HCT116 (cell line): ENCODE data around the gene GOLGA5. TPM values are rescaled to one million over a fixed set of nuclear protein-coding genes. Genes with fewer than 3 reads are reported as not detected.
A peak's percentile ranks its signal among the peaks of the same experiment; 100 is the strongest.

Source experiments
- ATAC-seq: fragments of 200-7000 bp; cut with Tn5 transposase; 2 replicates; pipeline ENCODE4 v1.9.1; 2020; ENCODE audit warnings: mild to moderate bottlenecking, moderate library complexity
- BruUV-seq: library from RNA; stranded (reverse); fragments of 400-500 nt; replicated peaks from 2 replicates; lab custom pipeline; 2021; lab: Mats Ljungman, UMichigan
- CTCF ChIA-PET: fragments of 300-600 bp; sonication (Branson Sonifier 250); formaldehyde crosslinking; loops from one replicate; lab custom pipeline; 2021; ENCODE audit warnings: antibody characterized with exemption; lab: Charles Lee
- POLR2A ChIA-PET: fragments of 300-600, 350-600 bp; sonication (Branson Sonifier 250); formaldehyde crosslinking; loops from one replicate; lab custom pipeline; 2021; ENCODE audit warnings: antibody characterized with exemption; lab: Charles Lee
- RAD21 ChIA-PET, 2 experiments: fragments of 300-600 bp; sonication (Branson Sonifier 250); formaldehyde crosslinking; loops; one replicate each; lab custom pipeline; 2023; ENCODE audit warnings: low total read pairs in 2 of 2; ENCODE audit not compliant: uncharacterized antibody in 2 of 2, unreplicated experiment in 2 of 2, low non-redundant PET in 1 of 2; lab: Charles Lee
- DNase-seq: peaks from one replicate; pipeline ENCODE4 v3.0.0-alpha.2; 2010; ENCODE audit warnings: low read depth, low spot score
- H2AFZ ChIP-seq: fragments of 200-600 bp; shearing (Covaris generic), sonication (generic); 2 replicates; pipeline ENCODE4 v1.6.1; 2017; ENCODE audit warnings: low read depth, mixed run types, mixed read lengths, antibody characterized with exemption, low read length; ENCODE audit not compliant: poor library complexity, severe bottlenecking
- H3K27ac ChIP-seq: 2 replicates; pipeline ENCODE4 v1.5.1; 2012; ENCODE audit warnings: low read depth, low read length
- H3K27me3 ChIP-seq: fragments of 200-600 bp; sonication (generic); 2 replicates; pipeline ENCODE4 v1.6.1; 2016; ENCODE audit warnings: mixed run types, low read length, mixed read lengths; ENCODE audit not compliant: insufficient read depth
- H3K36me3 ChIP-seq, 2 experiments: fragments of 200-500 bp in 1 of 2; fragments of 200-600 bp in 1 of 2; sonication (Bioruptor generic) in 1 of 2; sonication (generic) in 1 of 2; 2 replicates each; pipeline versions ENCODE4 v1.5.1 to v1.6.1; 2014 to 2016; ENCODE audit warnings: low read length in 2 of 2, inconsistent platforms in 1 of 2, mixed read lengths in 1 of 2, mixed run types in 1 of 2; ENCODE audit not compliant: insufficient read depth in 2 of 2, control insufficient read depth in 1 of 2
- H3K4me1 ChIP-seq, 2 experiments: fragments of 200-600 bp in 1 of 2; sonication (generic) in 1 of 2; 2 replicates each; pipeline versions ENCODE4 v1.5.1 to v1.6.1; 2012 to 2017; ENCODE audit warnings: low read length in 2 of 2, inconsistent platforms in 1 of 2, mild to moderate bottlenecking in 1 of 2, mixed read lengths in 1 of 2, mixed run types in 1 of 2, moderate library complexity in 1 of 2; ENCODE audit not compliant: insufficient read depth in 2 of 2, control insufficient read depth in 1 of 2
- H3K4me2 ChIP-seq: fragments of 200-600 bp; sonication (generic); 2 replicates; pipeline ENCODE4 v1.6.1; 2017; ENCODE audit warnings: mixed run types, low read length, mixed read lengths
- H3K4me3 ChIP-seq, 2 experiments: fragments of 200-600 bp in 1 of 2; sonication (generic) in 1 of 2; replicated peaks in 1 of 2; 2 replicates each; pipeline ENCODE4 v1.5.1; 2011 to 2016; ENCODE audit warnings: low read length in 2 of 2, control low read depth in 1 of 2, low read depth in 1 of 2, mild to moderate bottlenecking in 1 of 2, mixed read lengths in 1 of 2, mixed run types in 1 of 2
- H3K79me2 ChIP-seq: fragments of 200-600 bp; sonication (generic); 2 replicates; pipeline ENCODE4 v1.6.1; 2017; ENCODE audit warnings: mild to moderate bottlenecking, mixed run types, low read length, moderate library complexity, mixed read lengths; ENCODE audit not compliant: insufficient read depth
- H3K9ac ChIP-seq: fragments of 200-600 bp; sonication (generic); 2 replicates; pipeline ENCODE4 v1.6.1; 2016; ENCODE audit warnings: low read length, mixed read lengths
- H3K9me2 ChIP-seq: fragments of 200-600 bp; sonication (generic), shearing (Covaris generic); 2 replicates; pipeline ENCODE4 v1.6.1; 2017; ENCODE audit warnings: mixed run types, mild to moderate bottlenecking, moderate library complexity; ENCODE audit not compliant: insufficient read depth
- H3K9me3 ChIP-seq, 2 experiments: fragments of 200-500 bp in 1 of 2; fragments of 200-600 bp in 1 of 2; sonication (Bioruptor generic) in 1 of 2; sonication (generic) in 1 of 2; 2 replicates each; pipeline ENCODE4 v1.6.1; 2014 to 2017; ENCODE audit warnings: low read length in 2 of 2, mixed read lengths in 2 of 2, inconsistent platforms in 1 of 2, low read depth in 1 of 2, mild to moderate bottlenecking in 1 of 2, mixed run types in 1 of 2, moderate library complexity in 1 of 2; ENCODE audit not compliant: control insufficient read depth in 1 of 2, insufficient read depth in 1 of 2
- H4K20me1 ChIP-seq: fragments of 200-600 bp; sonication (generic), shearing (Covaris generic); 2 replicates; pipeline ENCODE4 v1.6.1; 2017; ENCODE audit warnings: mixed run types, mild to moderate bottlenecking, moderate library complexity; ENCODE audit not compliant: insufficient read depth
- CBX3 ChIP-seq: IDR thresholded peaks from 2 replicates; pipeline ENCODE4 v1.6.1; 2012; ENCODE audit warnings: low read depth
- CTCF ChIP-seq, 3 experiments: fragments of 200-600 bp in 1 of 3; sonication (generic) in 1 of 3; IDR thresholded peaks in 2 of 3; conservative IDR thresholded peaks in 1 of 3; 2 replicates each; pipeline ENCODE4 v1.5.1; 2012 to 2017; ENCODE audit warnings: low read depth in 2 of 3, low read length in 2 of 3, antibody characterized with exemption in 1 of 3, borderline replicate concordance in 1 of 3, control low read depth in 1 of 3, mild to moderate bottlenecking in 1 of 3, mixed read lengths in 1 of 3, mixed run types in 1 of 3, moderate library complexity in 1 of 3; ENCODE audit not compliant: insufficient read depth in 1 of 3
- EZH2 ChIP-seq: fragments of 200-600 bp; sonication (generic); IDR thresholded peaks from 2 replicates; pipeline ENCODE4 v1.6.1; 2017; ENCODE audit warnings: antibody characterized with exemption, mixed run types
- MAX ChIP-seq: IDR thresholded peaks from 2 replicates; pipeline ENCODE4 v1.6.1; 2012
- POLR2A ChIP-seq: IDR thresholded peaks from 2 replicates; pipeline ENCODE4 v1.7.0; 2011; ENCODE audit warnings: borderline replicate concordance; ENCODE audit not compliant: insufficient read depth, insufficient read length; ENCODE audit errors: extremely low read depth
- SIN3A ChIP-seq: IDR thresholded peaks from 2 replicates; pipeline ENCODE4 v1.6.1; 2012; ENCODE audit warnings: low read depth
- SRF ChIP-seq: IDR thresholded peaks from 2 replicates; pipeline ENCODE4 v1.6.1; 2012; ENCODE audit warnings: low read depth
- TCF7L2 ChIP-seq: IDR thresholded peaks from 2 replicates; pipeline ENCODE4 v1.7.0; 2011; ENCODE audit warnings: borderline replicate concordance, inconsistent platforms; ENCODE audit not compliant: insufficient read depth, insufficient read length; ENCODE audit errors: extremely low read depth
- ZFX ChIP-seq: fragments of 450-650 bp; IDR thresholded peaks from 2 replicates; pipeline ENCODE4 v1.6.1; 2017
- ZNF274 ChIP-seq: fragments of 200-500 bp; sonication (Bioruptor generic); IDR thresholded peaks from 2 replicates; pipeline ENCODE4 v1.6.1; 2014; ENCODE audit warnings: mild to moderate bottlenecking, low read depth, low read length, inconsistent platforms
- intact Hi-C: fragments of 100-400 bp; cut with micrococcal nuclease; formaldehyde crosslinking; loops from 2 replicates; pipeline ENCODE4 v1.10.0; 2022
- total RNA-seq: library from RNA; stranded (reverse); gene quantifications from one replicate; pipeline ENCODE4 v1.2.1, GENCODE V29; 2021; ENCODE audit not compliant: unreplicated experiment
- TF ChIP-seq, protein P1 (sequence below): IDR thresholded peaks from 2 replicates; pipeline ENCODE4 v1.6.1; 2012

Gene GOLGA5
- total RNA-seq, 1 experiment from 2014 or later: 24.4 TPM

- no peaks in the 10 kb centered on the region for H3K9me2 ChIP-seq
- H3K27me3 ChIP-seq: no peaks in the 10 kb centered on the region
- H3K36me3 ChIP-seq: no peaks in the 10 kb centered on the region
- TF ChIP-seq CTCF (IDR thresholded peaks at IDR 0.05 in 2 of 3, conservative IDR thresholded peaks at IDR 0.05 in 1 of 3; ENCODE audit: borderline replicate concordance in 1 of 3, insufficient read depth in 1 of 3, low read depth in 2 of 3, low read length in 2 of 3): no peak
- no peak for TF ChIP-seq ZNF274
- TF ChIP-seq MAX: no peak
- TF ChIP-seq POLR2A: no peak
- TF ChIP-seq ZFX: no peak
- TF ChIP-seq, all 23 proteins: peak for 0
- intact Hi-C loops: no loop called here
- no peak overlapping the region for H3K9ac ChIP-seq
- no peak overlapping the region for H3K27ac ChIP-seq
- RAD21 ChIA-PET: no interaction called here
- no peak overlapping the region for H3K4me3 ChIP-seq
- H3K79me2 ChIP-seq: no peaks in the 10 kb centered on the region
- H3K4me1 ChIP-seq: peaks cover 6 to 19% of the 10 kb centered on the region in 2 experiments
- peak overlapping the region; percentile 9 for H2AFZ ChIP-seq
- POLR2A ChIA-PET: no interaction called here
- DNase-seq (no peak), ATAC-seq (no peak)
- H3K4me2 ChIP-seq: no peak overlapping the region
- no peaks in the 10 kb centered on the region for H4K20me1 ChIP-seq
- CTCF ChIA-PET: no interaction called here
- no TSS peak for BruUV-seq
- H3K9me3 ChIP-seq: no peaks in the 10 kb centered on the region
Measured at GRCh38 chr14:92754966-92755365, 39.1 kb upstream of the GOLGA5 start.

DNA sequence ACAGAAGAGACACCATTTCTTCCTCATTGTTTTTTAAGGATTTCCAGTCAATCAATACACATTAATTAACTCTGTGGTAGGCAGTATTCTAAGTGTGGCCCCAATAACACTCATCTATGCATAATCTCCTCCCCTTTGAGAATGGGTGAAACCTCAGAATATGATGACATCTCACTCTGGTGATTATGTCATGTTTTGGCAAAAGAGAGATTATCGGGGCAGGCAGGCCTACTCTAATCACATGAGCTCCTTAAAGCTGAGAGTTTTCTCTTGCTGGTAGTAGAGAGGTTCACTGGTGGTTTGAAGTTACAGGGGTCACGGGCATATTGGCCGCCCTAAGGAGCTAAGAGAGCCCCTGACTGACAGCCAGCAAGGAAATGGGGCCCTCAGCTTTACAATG is 38.6 kb upstream of the GOLGA5 start:
- H3K9me3 ChIP-seq: no peaks in the 10 kb centered on the region
- BruUV-seq: no TSS peak
- no peak overlapping the region for H3K4me2 ChIP-seq
- CTCF ChIA-PET: no interaction called here
- POLR2A ChIA-PET: no interaction called here
- ATAC-seq: no peak
- H3K27ac ChIP-seq: no peak overlapping the region
- no peaks in the 10 kb centered on the region for H3K36me3 ChIP-seq
- no peak overlapping the region for H3K9ac ChIP-seq
- no peaks in the 10 kb centered on the region for H3K27me3 ChIP-seq
- no peaks in the 10 kb centered on the region for H4K20me1 ChIP-seq
- no peak for DNase-seq
- H2AFZ ChIP-seq: peak overlapping the region; percentile 9
- peaks cover 7 to 24% of the 10 kb centered on the region in 2 experiments for H3K4me1 ChIP-seq
- intact Hi-C loops: no loop called here
- no peaks in the 10 kb centered on the region for H3K79me2 ChIP-seq
- RAD21 ChIA-PET: no interaction called here
- H3K4me3 ChIP-seq: no peak overlapping the region
- no peaks in the 10 kb centered on the region for H3K9me2 ChIP-seq
- no peak for TF ChIP-seq CTCF (IDR thresholded peaks at IDR 0.05 in 2 of 3, conservative IDR thresholded peaks at IDR 0.05 in 1 of 3; ENCODE audit: borderline replicate concordance in 1 of 3, insufficient read depth in 1 of 3, low read depth in 2 of 3, low read length in 2 of 3)
- no peak for TF ChIP-seq CBX3
- no peak for TF ChIP-seq SRF
- no peak for TF ChIP-seq MAX
- TF ChIP-seq TCF7L2: no peak
- no peak for TF ChIP-seq EZH2
- no peak for TF ChIP-seq SIN3A
- TF ChIP-seq, protein P1, sequence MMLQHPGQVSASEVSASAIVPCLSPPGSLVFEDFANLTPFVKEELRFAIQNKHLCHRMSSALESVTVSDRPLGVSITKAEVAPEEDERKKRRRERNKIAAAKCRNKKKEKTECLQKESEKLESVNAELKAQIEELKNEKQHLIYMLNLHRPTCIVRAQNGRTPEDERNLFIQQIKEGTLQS: no peak
